Pons (tissue), 1 donor: Measurements from ENCODE around the gene RENBP.

Experiments
- DNase-seq: peaks from one replicate; pipeline ENCODE4 v3.0.0-alpha.2; 2016; ENCODE audit warnings: low spot score

Gene RENBP

DNA sequence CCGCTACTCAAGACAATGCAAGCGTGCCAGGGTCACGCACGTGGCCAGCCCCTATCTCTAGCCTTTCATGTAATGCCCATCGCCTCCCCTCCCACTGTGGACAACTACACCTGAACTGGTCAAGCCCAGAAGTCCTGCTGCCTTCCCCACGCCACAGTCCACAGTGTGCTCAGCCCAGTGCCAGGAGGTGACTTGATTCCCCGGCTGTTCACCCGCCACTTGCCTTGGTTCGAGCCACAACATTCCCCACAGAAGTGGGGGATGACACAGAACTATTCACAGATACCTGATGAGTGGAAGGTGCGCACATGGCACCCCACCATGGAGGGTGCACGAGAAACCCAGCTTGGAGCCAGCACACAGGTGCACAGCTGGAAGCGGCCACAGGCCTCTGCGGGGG lies 25.2 kb downstream of the RENBP start:
- DNase-seq: no peak

DNA sequence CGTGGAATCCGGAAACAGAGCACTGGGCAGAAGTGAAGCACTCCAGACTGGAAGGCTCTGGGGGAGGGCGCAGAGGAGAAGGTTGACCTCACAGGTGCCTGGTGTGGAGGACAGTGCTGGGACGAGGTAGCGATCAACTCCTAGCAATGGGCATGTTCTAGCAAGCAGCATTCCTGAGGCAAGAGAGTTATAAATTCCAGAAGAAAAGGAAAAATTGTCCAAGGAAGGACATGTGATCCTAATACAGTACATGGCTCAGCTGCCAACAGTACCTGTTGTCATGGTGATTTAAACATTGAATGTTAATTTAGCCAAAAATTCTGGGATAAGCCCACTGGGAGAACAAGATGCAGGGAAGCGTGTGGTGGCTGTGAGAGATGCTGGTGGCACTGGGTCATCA lies 26.6 kb downstream of the RENBP start:
- DNase-seq: no peak

DNA sequence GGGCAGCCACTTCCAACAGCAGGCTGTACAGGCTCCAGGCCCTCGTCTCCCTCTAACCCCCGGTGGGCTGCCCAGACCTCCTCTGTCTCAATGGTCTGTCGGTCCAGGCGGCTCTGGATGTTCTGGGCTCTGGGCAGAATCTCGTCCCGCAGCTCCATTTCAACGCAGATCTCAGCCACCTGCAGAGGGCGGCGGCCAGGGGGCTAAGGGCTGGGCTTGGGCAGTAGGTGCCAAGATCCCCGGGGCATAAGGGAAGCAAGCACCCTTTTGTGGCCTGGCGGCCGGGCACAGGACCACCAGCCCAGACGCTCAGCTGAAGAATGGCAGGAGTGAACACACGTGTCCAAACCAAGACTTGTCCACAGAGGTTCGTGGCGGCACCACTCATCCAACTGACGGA lies 30.7 kb downstream of the RENBP start:
- DNase-seq: no peak

DNA sequence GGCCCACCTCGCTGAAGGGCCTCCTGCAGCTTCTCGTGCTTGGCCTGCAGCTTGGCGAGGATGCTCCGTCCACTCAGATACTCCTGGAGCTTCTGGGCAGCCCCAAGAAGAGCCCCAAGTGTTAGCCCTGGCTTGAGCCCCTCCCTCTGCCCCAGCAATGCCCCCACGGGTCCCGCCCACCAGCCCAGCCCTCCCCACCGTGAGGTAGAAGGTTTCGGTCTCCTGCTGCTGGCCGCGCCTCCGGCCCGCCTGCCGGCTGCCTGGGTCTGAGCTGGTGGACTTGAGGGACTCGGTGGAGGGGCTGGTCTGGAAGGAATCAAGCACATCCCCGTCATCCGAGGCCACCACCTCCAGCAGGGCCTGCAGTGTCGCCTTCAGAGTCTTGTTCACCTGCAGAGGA lies 31.2 kb downstream of the RENBP start:
- DNase-seq: no peak

DNA sequence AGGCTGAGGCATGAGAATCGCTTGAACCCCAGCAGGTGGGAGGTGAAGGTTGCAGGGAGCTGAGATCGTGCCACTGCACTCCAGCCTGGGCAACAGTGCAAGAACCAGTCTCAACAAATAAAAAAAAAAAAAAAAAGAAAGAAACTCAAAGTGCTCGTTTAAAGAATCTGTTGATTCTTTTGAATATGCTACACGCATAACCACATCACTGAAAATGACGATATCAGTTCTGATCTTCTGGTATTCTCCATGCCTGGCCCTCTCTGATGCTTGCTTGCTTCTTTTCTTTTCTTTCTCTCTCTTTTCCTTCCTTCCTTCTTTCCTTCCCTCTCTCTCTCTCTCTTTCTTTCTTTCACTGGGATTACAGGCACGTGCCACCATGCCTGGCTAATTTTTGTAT lies 32.6 kb downstream of the RENBP start:
- DNase-seq: no peak

DNA sequence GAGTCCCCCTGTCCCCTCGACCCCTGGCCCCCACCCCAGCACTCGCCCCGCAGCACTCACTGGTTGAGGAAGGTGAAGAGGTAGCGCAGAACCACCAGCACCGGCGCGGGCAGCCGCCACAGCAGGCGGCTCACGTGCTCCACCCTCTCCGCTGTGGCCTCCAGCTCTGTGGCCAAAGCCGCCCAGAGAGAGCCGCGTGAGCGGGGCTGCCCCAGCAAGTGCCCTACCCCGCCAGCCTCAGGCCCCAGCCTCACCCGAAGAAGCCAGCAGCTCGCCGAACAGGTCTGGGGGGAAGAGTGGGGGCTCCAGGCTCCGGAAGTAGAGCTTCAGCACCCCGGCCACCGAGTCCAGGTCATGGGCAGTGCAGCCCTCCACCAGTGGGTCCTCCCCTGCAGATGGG lies 34.0 kb downstream of the RENBP start:
- DNase-seq: no peak

DNA sequence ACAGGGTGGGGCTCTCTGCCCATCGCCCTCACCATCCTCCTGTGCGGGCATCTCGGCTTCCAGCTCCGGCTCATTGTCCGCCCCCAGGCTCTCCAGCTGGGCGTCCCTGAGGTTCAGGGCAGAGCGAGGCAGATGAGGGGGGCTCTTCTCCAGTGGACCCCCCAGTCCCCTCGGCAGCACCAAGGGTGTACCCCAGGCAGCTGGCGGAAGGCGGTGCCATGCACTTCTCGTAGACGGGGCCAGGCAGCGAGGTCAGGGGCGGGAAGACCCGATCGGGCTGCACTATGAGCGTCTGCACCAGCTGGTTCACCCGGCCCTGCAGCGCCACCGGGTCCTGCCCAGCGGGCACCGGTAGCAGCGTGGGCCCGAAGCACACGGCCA lies 34.5 kb downstream of the RENBP start:
- DNase-seq: no peak

DNA sequence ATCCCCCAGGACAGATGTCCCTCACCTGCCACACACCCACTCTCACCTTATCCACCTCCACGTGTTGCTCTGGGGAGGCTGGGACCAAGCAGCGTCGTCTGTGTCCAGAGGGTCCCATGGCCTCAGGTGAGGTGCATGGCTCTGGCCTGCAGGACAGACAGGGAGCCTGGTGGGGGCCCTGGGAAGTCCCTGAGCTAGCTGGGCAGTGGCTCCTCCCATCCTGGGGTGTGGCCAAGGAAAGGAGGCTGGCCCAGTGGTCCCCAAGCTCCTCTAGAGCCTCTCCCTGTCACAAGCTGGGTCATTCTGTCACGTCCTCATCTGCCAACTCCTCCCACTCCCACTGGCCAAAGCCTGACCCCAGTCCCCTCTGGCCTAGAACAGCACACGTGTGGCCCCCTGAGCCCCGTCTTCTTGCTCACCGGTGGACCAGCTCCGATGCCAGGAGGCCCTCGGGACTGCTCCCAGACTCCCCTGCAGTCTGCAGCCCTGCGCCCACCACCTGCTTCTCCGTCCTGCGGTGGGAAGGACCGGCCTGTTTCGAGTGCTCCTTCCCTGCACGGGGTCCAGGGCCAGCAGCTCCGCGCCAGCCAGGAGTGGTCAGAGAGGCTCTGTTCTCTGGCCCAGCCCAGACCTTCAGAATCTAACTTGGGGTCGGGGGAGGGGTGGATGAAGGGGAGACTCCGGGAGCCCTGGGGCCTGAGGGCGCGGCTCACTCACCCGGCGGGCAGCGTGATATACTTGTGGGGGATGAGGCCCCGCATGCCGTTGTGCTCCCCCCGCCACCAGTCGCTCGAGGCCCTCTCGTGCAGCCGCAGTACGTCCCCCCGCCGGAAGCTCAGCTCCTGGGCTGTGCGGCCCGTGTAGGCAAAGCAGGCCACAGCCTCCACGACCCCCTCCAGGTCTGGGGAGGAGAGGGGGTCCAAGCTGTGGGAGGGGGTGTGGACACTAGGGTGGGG lies 35.1 kb downstream of the RENBP start:
- DNase-seq: no peak

DNA sequence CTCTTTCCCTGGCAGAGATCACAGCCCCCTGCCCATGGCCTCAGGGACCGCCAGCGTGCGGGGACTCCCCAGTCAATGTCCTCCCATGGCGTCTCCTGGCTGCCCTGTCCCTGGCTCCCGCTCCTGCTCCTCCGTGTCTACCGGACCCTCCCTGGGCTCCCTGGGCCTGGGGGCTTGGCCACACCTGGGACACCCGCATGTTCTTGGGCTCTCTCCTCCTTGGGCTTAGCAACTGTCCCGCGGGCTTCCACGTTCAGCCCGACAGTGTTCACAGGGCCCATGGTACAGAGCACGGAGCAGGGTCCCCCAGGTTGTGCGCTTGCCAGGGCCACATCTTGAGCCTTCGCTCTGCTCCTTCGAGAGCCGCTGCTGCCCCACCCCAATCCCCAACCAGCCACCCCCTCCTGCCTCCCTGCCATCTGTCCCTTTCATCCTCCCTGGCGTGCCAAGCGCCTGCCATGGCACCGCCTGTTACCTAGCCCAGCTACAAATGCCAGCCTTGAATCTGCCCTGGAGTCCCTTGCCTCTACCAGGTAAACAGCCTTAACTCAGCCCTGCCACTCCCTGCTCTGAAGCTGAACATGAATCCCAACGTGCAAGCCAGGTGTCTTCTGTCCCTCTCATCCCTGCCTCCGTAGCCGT lies 36.1 kb downstream of the RENBP start:
- DNase-seq: no peak

DNA sequence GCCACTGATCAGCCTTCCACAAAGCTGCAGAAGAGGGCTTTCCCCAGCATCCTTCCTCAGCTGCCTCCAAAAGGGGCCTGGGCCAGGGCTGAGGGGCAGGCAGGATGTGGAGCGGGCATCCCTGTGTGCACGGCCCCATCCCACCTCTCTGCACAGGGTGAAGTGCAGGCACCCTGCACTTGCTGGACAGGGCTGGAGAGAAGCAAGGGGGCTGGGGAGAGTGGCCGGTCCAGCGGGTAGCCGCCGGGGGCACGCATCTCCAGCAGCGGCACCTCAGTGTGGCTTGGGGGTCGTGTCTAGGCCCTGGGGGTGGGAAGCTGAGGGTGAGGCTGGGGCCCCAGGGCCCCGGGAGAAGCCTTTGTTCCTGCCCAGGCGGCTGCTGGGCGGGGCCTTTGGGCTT lies 37.0 kb downstream of the RENBP start:
- DNase-seq: no peak

DNA sequence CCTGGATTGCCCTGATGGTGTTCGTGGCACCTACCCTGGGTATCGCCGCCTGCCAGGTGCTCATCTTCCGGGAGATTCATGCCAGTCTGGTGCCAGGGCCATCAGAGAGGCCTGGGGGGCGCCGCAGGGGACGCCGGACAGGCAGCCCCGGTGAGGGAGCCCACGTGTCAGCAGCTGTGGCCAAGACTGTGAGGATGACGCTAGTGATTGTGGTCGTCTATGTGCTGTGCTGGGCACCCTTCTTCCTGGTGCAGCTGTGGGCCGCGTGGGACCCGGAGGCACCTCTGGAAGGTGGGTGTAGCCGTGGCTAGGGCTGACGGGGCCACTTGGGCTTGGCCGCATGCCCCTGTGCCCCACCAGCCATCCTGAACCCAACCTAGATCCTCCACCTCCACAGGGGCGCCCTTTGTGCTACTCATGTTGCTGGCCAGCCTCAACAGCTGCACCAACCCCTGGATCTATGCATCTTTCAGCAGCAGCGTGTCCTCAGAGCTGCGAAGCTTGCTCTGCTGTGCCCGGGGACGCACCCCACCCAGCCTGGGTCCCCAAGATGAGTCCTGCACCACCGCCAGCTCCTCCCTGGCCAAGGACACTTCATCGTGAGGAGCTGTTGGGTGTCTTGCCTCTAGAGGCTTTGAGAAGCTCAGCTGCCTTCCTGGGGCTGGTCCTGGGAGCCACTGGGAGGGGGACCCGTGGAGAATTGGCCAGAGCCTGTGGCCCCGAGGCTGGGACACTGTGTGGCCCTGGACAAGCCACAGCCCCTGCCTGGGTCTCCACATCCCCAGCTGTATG lies 38.1 kb downstream of the RENBP start:
- no peak for DNase-seq

DNA sequence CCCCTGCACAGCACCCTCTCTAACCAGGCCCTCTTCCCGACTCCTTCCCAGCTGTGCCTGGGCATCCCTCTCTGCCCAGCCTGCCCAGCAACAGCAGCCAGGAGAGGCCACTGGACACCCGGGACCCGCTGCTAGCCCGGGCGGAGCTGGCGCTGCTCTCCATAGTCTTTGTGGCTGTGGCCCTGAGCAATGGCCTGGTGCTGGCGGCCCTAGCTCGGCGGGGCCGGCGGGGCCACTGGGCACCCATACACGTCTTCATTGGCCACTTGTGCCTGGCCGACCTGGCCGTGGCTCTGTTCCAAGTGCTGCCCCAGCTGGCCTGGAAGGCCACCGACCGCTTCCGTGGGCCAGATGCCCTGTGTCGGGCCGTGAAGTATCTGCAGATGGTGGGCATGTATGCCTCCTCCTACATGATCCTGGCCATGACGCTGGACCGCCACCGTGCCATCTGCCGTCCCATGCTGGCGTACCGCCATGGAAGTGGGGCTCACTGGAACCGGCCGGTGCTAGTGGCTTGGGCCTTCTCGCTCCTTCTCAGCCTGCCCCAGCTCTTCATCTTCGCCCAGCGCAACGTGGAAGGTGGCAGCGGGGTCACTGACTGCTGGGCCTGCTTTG lies 38.9 kb downstream of the RENBP start:
- no peak for DNase-seq

DNA sequence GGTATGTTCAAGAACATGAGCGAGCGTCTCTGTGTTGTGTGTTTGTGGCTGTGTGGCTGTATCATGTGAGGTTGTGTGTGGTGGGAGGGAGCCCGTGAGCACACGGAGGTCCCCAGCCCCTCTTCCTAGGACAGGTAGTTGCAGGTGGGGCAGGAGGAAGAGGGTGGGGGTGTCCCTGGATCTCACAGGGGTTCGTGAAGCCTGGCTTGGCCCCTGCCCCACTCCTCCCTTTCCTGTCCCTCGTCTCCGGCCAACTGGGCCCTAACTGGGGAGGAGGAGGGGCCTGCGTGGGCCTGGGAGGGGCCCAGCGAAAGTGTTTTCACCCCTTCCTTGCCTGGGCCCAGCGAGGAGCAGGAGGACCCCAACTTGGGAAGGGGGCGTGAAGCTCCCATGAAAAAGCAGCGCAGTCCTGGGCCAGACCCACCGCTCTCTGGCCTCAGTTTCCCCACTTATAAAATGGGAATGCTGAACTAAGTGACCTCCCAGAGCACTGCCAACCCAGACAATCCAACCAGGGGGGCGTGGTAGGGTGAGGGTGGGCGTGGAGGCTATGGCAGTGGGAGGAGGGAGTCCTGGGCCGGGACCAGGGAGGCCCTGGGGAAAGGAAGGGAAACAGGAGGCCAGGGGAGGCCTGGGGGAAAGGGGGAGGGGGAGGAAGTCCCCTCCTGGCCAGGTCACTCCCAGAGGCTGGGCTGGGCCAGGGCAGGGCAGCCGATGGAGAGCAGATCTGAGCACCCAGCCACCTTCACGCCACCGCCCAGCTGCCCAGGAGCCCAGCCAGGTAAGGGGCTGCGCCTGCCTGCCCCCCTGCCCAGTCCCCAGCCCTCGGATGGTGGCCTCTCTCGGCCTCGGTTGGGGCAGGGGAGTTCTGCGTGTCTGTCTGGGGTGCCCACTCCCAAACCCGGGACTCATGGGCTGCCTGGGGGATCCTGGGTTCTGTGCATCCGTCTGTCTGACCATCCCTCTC lies 40.2 kb downstream of the RENBP start, which contains the start of gene AVPR2:
Gene AVPR2, plus strand, starts transcription at position 683 of the 967 bp plus-strand sequence. CDS start 473 bp downstream, outside the sequence.
- DNase-seq: no peak

DNA sequence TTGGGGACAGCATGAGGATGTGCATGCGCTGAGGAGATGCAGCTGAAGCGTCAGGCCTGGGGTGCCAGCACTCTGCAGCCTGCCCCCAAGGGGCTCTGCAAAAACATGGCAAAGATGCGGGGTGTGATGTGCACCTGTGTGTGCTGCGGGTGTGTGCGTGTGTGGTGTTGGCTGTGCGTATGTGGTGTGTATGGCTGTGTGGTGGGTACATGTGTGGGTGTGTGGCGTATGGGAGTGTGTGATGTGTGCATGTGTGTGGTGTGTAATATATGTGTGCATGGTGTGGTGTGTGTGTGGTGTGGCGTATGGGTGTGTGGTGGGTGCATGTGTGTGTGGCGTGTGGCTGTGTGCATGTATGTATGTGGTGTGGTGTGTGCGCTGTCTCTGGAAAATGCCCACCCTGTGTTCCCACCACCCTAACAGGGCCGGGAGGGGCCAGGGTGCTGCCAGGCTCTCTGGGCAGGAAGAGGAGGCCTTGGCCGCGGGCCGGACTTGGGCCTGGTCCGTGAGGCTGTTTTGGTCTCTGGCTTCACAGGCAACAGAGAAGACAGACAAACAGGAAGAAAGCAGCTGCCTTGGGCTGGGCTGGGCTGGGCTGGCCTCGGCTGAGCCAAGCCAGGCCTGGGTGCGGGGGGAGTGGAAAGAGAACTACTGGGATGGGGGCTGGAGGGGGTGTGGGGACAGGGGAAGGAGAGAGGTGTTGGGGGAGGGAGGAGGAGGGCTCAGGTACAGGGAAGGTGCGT lies 41.0 kb downstream of the RENBP start:
- DNase-seq: no peak

DNA sequence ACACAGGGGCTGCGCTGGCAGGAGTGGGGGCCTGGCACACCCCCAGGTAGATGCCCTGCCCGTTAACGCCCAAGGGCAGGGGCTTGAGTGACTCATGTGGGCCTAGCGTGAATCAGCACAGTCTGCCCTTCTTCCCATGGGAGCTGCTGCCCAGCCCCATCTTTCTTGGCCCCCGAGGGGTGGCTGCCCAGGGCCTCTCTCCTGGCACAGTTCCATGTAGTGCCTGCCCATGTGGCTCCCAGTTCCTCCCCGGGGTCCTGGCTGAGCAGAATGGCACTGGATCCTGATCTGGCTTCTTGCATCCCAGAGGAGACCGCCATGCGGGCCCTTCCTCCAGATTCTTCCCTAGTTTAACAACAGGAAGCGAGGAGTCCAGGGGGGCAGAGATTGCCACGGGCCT lies 42.1 kb downstream of the RENBP start:
- DNase-seq: no peak

DNA sequence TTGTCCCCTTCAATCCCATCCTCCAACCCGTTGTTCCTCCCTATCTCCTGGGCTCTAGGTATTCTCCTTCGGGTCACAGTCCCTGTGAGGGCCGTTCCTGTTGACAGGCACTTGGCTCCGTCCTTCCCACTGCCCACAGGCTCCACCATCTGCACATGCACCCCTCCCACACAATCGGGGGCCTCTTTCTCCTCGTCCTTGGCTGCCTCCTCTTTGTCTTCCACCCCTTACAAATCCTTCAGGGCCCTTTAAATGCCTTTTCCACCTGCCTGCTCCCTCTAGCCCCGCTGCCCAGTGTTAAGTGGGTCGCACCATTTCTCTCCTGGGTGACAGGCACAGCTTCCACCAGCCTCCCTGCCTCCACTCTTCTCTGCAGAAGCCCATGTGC lies 42.7 kb downstream of the RENBP start:
- DNase-seq: no peak

DNA sequence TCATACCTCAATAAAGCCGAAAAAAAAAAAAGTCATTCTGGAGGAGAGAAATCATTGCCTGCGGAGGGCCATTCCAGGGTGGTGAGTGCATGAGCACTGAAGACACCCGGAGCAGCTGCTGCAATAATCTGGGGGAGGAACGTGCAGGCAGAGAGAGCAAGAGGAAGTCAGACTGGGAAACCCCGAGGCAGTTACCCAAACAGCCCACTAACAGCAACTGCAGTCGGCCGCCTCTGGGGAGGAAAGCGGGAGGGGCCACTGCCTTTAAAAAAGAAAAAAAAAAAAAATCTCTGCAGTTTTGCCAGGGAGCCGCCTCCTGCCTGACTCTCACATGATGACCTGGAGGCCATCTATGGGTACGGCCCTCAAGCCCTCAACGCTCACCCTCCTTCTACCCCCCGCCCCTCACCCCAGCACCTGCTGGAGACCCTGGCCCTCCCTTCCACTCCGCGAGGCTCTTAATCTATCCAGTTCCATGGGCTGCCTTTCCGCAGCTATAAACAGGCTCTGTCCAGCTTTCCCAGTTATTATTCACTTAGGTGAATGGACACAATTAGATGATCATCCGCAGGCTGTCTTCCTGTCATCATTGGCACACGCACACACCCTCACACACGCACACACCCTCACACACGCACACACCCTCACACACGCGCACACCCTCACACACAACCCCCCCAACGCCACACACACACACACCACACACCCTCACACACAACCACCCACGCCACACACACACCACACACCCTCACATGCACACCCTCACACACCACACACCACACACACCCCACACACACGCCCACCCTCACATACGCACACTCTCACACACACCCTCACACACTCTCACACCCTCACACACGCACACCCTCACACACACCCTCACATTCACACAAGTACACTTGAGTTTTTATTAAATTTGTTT lies 43.4 kb downstream of the RENBP start:
- DNase-seq: peak; percentile 14

DNA sequence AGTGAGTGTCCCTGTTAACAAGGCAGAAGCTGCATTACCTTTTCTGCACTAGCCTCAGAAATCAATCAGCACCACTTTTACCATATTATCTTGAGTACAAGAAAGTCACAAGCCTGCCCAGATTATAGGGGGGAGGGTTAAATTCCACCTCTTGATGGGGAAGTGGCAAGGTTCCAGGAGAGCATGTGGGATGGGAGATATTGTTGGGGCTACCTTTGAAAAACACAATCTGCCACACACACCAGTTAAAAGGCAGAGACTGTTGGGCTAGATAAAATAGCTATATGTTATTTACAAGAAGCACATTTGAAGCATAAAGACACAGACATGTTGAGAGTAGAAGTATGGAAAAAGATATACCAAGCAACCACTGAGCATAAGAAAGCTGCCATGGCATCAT lies 46.5 kb downstream of the RENBP start:
- no peak for DNase-seq

DNA sequence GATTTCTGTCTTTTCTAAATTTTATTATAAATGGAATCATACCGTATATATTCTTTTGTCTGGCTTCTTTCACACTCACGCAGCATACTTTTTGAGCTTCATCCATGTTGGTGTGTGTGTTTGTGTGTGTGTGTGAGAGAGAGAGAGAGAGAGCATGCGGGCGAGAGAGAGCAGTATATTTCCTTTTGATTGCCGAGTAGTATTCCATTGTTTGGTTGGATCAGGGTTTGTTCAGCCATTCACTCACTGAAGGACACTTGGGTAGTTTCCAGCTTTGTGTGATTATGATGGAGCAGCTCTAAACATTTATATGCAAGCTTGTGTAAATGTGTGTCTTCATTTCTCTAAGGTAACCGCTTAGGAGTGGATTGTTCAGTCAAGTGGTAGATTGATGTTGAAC lies 55.3 kb downstream of the RENBP start:
- no peak for DNase-seq
